Upper lobe of left lung (tissue), 6 donors: ENCODE data around the gene KLHL29. TPM values are rescaled to one million over a fixed set of nuclear protein-coding genes. Genes with fewer than 3 reads are reported as not detected.

ENCODE experiments used
- ATAC-seq, 2 donors: fragments of 200-7000 bp; cut with Tn5 transposase; one replicate each; pipeline ENCODE4 v1.9.1; 2022; ENCODE audit warnings: mild to moderate bottlenecking in 2 of 2, moderate library complexity in 2 of 2; ENCODE audit not compliant: low FRiP score in 2 of 2
- DNase-seq, 2 donors: peaks; one replicate each; pipeline ENCODE4 v3.0.0-alpha.2; 2019 to 2020
- H3K27ac ChIP-seq, 4 donors: fragments of 200-600 bp; sonication (generic); one replicate each; pipeline ENCODE4 v1.5.1; 2016 to 2019
- H3K27me3 ChIP-seq, 4 donors: fragments of 200-600 bp; sonication (generic); one replicate each; pipeline ENCODE4 v1.5.1; 2017 to 2019
- H3K36me3 ChIP-seq, 4 donors: fragments of 200-600 bp; sonication (generic); one replicate each; pipeline ENCODE4 v1.5.1; 2016 to 2019
- H3K4me1 ChIP-seq, 4 donors: fragments of 200-600 bp; sonication (generic); one replicate each; pipeline ENCODE4 v1.5.1; 2018 to 2019
- H3K4me3 ChIP-seq, 4 donors: fragments of 200-600 bp; sonication (generic); one replicate each; pipeline ENCODE4 v1.5.1; 2017 to 2019; ENCODE audit warnings: mild to moderate bottlenecking in 2 of 4, moderate library complexity in 1 of 4
- H3K9me3 ChIP-seq, 4 donors: fragments of 200-600 bp; sonication (generic); one replicate each; pipeline ENCODE4 v1.5.1; 2018 to 2019
- CTCF ChIP-seq, 6 experiments: fragments of 450-650 bp in 4 of 6; fragments of 200-600 bp in 2 of 6; sonication (generic) in 2 of 6; IDR thresholded peaks; one replicate each; pipeline ENCODE4 v1.5.1; 2016 to 2019; ENCODE audit warnings: antibody characterized with exemption in 6 of 6
- EP300 ChIP-seq, 4 donors: sonication (generic); formaldehyde crosslinking; IDR thresholded peaks; one replicate each; pipeline ENCODE4 v1.5.1; 2017; ENCODE audit warnings: antibody characterized with exemption in 4 of 4, control low read depth in 2 of 4
- POLR2A ChIP-seq, 4 donors: fragments of 450-650 bp; IDR thresholded peaks; one replicate each; pipeline ENCODE4 v1.5.1; 2016 to 2017; ENCODE audit warnings: antibody characterized with exemption in 4 of 4, mild to moderate bottlenecking in 2 of 4
- POLR2AphosphoS5 ChIP-seq, 2 donors: sonication (generic); formaldehyde crosslinking; IDR thresholded peaks; one replicate each; pipeline ENCODE4 v1.5.1; 2017; ENCODE audit warnings: antibody characterized with exemption in 2 of 2
- WGBS, 2 donors: methylation state at CpG; one replicate each; pipeline ENCODE4 v1.1.5; 2017 to 2018; 5-methylcytosine and 5-hydroxymethylcytosine counted together
- total RNA-seq, 6 donors: library from RNA; depleted of rRNA in 4 of 6; stranded (reverse); fragments of >200 nt in 4 of 6; gene quantifications; one replicate each; pipeline versions ENCODE4 v1.1.0 to v1.2.1, GENCODE V29; 2016 to 2021
- donor health status: DM: no; HTN: no; CAD: no; lungs with moderate emphysema.
- donor health status: DM: no; HTN: yes; CAD: no; lungs with severe emphysema.

KLHL29 gene
- total RNA-seq, 6 donors from 2014 or later: 8.6 to 34.4 (median 18.2) TPM

GRCh38 chr2:23478087-23478932, 93.3 kb downstream of the KLHL29 start:
- Histone ChIP-seq H3K27me3 (no peaks in the 10 kb centered on the region), H3K27ac (no peak overlapping the region), H3K4me3 (no peak overlapping the region), H3K36me3 (no peaks in the 10 kb centered on the region), H3K9me3 (no peaks in the 10 kb centered on the region), H3K4me1 (no peaks in the 10 kb centered on the region)
- no peak for TF ChIP-seq EP300 (IDR thresholded peaks at IDR 0.05)
- no peak for TF ChIP-seq POLR2A (IDR thresholded peaks at IDR 0.05)
- TF ChIP-seq POLR2AphosphoS5 (IDR thresholded peaks at IDR 0.05): no peak
- no peak for TF ChIP-seq CTCF (IDR thresholded peaks at IDR 0.05)
- DNase-seq (no peak), ATAC-seq (no peak)
- 69 to 71% methylated on average over 14 to 17 of the region's 17 CpGs for WGBS, 2 donors

- DNase-seq: no peak
- WGBS, 2 donors: 74% methylated on average over 19 to 20 of the region's 20 CpGs
- Histone ChIP-seq H3K9me3 (no peaks in the 10 kb centered on the region), H3K27me3 (no peaks in the 10 kb centered on the region), H3K27ac (no peak overlapping the region), H3K36me3 (no peaks in the 10 kb centered on the region), H3K4me3 (no peak overlapping the region), H3K4me1 (no peaks in the 10 kb centered on the region)
- ATAC-seq: no peak
- TF ChIP-seq EP300 (IDR thresholded peaks at IDR 0.05): no peak
- TF ChIP-seq POLR2A (IDR thresholded peaks at IDR 0.05): no peak
- no peak for TF ChIP-seq CTCF (IDR thresholded peaks at IDR 0.05)
- no peak for TF ChIP-seq POLR2AphosphoS5 (IDR thresholded peaks at IDR 0.05)
These were observed 94.1 kb downstream of the KLHL29 start for GRCh38 chr2:23478933-23479683.

- Histone ChIP-seq H3K4me1 (no peaks in the 10 kb centered on the region), H3K36me3 (no peaks in the 10 kb centered on the region), H3K9me3 (no peaks in the 10 kb centered on the region), H3K4me3 (no peak overlapping the region), H3K27ac (peak overlapping the region in 1 of 4 donors; percentile 11), H3K27me3 (no peaks in the 10 kb centered on the region)
- TF ChIP-seq CTCF (IDR thresholded peaks at IDR 0.05): no peak
- no peak for TF ChIP-seq EP300 (IDR thresholded peaks at IDR 0.05)
- TF ChIP-seq POLR2AphosphoS5 (IDR thresholded peaks at IDR 0.05): no peak
- no peak for TF ChIP-seq POLR2A (IDR thresholded peaks at IDR 0.05)
- DNase-seq (no peak), ATAC-seq (peak; percentile 35 to 64)
- 63 to 66% methylated on average over 17 of the region's 17 CpGs for WGBS, 2 donors
These were observed 96.2 kb downstream of the KLHL29 start for GRCh38 chr2:23480957-23481797.

- Histone ChIP-seq H3K36me3 (no peaks in the 10 kb centered on the region), H3K9me3 (no peaks in the 10 kb centered on the region), H3K27me3 (no peaks in the 10 kb centered on the region), H3K4me3 (no peak overlapping the region), H3K27ac (no peak overlapping the region), H3K4me1 (no peaks in the 10 kb centered on the region)
- no peak for DNase-seq
- ATAC-seq: no peak
- no peak for TF ChIP-seq CTCF (IDR thresholded peaks at IDR 0.05)
- no peak for TF ChIP-seq POLR2AphosphoS5 (IDR thresholded peaks at IDR 0.05)
- no peak for TF ChIP-seq POLR2A (IDR thresholded peaks at IDR 0.05)
- TF ChIP-seq EP300 (IDR thresholded peaks at IDR 0.05): no peak
- WGBS, 2 donors: 90 to 93% methylated on average over 7 to 9 of the region's 9 CpGs
These were observed 97.2 kb downstream of the KLHL29 start for GRCh38 chr2:23482188-23482587.
